Gastrocnemius medialis (tissue), 4 donors: ENCODE results near the gene C6orf89.

Experiments used
- POLR2A ChIP-seq, 2 donors: fragments of 450-650 bp; IDR thresholded peaks; one replicate each; pipeline ENCODE4 v1.6.1; 2017; ENCODE audit warnings: antibody characterized with exemption in 2 of 2, mild to moderate bottlenecking in 2 of 2, moderate library complexity in 2 of 2
- TF ChIP-seq, protein P1 (sequence below), 5 experiments: fragments of 450-650 bp in 3 of 5; fragments of 200-600 bp in 2 of 5; sonication (generic) in 2 of 5; IDR thresholded peaks in 4 of 5; conservative IDR thresholded peaks in 1 of 5; 1 replicate in 4 of 5; 2 replicates in 1 of 5; pipeline ENCODE4 v1.5.1; 2016 to 2019; ENCODE audit warnings: antibody characterized with exemption in 5 of 5, mild to moderate bottlenecking in 3 of 5, moderate library complexity in 3 of 5

DNA sequence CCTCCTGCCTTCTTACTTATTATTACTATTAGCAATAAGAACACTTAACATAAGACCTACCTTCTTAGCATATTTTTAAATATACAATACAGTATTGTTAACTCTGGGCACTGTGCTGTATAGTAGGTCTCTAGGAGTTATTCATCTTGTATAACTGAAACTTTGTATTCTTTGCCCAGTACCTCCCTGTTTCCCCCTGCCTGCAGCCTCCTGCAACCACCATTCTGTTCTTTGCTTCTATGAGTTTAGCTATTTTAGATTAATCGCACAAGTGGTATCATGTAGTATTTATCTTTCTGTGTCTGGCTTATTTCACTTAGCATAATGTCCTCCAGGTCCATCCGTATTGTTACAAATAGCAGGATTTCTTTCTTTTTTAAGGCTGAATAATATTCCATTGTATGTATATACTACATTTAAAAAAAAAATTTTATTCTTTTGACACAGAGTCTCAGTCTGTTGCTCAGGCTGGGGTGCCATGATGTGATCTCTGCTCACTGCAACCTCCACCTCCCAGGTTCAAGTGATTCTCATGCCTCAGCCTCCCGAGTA is 4.4 kb downstream of the C6orf89 start:
- TF ChIP-seq, protein P1, sequence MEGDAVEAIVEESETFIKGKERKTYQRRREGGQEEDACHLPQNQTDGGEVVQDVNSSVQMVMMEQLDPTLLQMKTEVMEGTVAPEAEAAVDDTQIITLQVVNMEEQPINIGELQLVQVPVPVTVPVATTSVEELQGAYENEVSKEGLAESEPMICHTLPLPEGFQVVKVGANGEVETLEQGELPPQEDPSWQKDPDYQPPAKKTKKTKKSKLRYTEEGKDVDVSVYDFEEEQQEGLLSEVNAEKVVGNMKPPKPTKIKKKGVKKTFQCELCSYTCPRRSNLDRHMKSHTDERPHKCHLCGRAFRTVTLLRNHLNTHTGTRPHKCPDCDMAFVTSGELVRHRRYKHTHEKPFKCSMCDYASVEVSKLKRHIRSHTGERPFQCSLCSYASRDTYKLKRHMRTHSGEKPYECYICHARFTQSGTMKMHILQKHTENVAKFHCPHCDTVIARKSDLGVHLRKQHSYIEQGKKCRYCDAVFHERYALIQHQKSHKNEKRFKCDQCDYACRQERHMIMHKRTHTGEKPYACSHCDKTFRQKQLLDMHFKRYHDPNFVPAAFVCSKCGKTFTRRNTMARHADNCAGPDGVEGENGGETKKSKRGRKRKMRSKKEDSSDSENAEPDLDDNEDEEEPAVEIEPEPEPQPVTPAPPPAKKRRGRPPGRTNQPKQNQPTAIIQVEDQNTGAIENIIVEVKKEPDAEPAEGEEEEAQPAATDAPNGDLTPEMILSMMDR (IDR thresholded peaks at IDR 0.05 in 4 of 5, conservative IDR thresholded peaks at IDR 0.05 in 1 of 5), result no peak
- TF ChIP-seq POLR2A (IDR thresholded peaks at IDR 0.05), result no peak
